ENCODE data around the gene GPR78.

DNA sequence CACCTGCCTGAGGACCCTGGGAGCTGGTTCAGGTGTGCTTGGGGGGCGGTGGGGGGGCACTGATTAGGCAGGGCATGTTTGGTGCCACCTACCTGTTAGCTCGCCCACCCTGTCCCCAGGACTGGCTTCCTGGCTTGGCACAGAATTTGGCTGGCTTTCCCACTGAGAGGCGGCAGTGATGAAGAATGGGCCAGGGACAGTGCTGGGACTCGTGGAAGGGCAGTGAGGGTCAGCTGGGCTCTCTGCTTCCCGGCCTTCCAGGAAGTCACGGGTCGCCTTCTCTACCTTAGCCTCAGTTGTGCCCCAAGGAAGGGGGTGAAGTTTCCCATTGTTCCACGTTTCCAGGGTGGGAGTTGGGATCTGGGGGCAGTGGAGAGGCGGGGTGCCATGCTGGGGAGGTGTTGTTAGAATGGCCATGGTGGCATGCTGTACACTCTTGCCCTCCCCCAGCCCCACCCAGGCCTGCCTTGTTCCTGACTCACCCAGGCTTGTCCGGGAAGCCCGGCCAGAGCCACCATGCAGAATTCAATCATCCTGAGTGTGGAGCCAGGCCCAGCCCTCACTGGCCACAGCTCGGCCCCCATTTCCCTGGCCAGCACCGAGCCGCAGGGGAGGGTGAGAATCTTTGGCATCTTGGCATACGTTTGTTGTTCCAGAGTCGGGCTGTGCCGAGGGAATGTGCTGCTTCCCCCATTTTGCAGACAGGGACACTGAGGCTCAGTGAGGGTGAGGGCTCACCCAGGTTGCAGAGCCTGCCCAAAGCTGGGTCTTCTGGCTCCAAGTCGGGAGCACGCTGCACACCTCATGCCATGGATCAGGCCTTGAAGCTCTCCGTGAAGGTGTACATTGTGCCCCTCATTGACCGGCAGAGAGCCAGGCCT is 21.9 kb upstream of the GPR78 start:
- TF ChIP-seq MAFK (IDR thresholded peaks at IDR 0.05; ENCODE audit: low read depth, low read length) (no peak), CTCF (IDR thresholded peaks at IDR 0.05; ENCODE audit: control extremely low read depth in 1 of 3, insufficient read depth in 1 of 3, low read depth in 1 of 3, low read length in 3 of 3) (no peak), EP300 (IDR thresholded peaks at IDR 0.05; ENCODE audit: borderline replicate concordance in 1 of 2, low read depth in 2 of 2, low read length in 2 of 2) (no peak), CBX5 (IDR thresholded peaks at IDR 0.05; ENCODE audit: low read depth, low read length) (no peak), TAF1 (IDR thresholded peaks at IDR 0.05; ENCODE audit: low read depth, low read length) (no peak), POLR2A (IDR thresholded peaks at IDR 0.05; ENCODE audit: control extremely low read depth in 1 of 2, low read depth in 2 of 2, low read length in 2 of 2) (no peak), USF2 (IDR thresholded peaks at IDR 0.05; ENCODE audit: low read length) (no peak), EZH2 (IDR thresholded peaks at IDR 0.05; ENCODE audit: low read depth, low read length, severe bottlenecking) (no peak), POLR2AphosphoS5 (IDR thresholded peaks at IDR 0.05; ENCODE audit: low read depth, low read length) (no peak), SP1 (IDR thresholded peaks at IDR 0.05; ENCODE audit: low read depth, low read length) (no peak), YY1 (IDR thresholded peaks at IDR 0.05; ENCODE audit: low read depth, low read length) (no peak)
- TF ChIP-seq, protein P1, sequence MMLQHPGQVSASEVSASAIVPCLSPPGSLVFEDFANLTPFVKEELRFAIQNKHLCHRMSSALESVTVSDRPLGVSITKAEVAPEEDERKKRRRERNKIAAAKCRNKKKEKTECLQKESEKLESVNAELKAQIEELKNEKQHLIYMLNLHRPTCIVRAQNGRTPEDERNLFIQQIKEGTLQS (IDR thresholded peaks at IDR 0.05; ENCODE audit: insufficient read depth, low read depth, low read length) = no peak
- TF ChIP-seq, protein P2, sequence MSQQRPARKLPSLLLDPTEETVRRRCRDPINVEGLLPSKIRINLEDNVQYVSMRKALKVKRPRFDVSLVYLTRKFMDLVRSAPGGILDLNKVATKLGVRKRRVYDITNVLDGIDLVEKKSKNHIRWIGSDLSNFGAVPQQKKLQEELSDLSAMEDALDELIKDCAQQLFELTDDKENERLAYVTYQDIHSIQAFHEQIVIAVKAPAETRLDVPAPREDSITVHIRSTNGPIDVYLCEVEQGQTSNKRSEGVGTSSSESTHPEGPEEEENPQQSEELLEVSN (IDR thresholded peaks at IDR 0.05) = no peak

Data from H1 (cell line).